Fibroblast of mammary gland (primary cell): ENCODE data around the gene GGN.
A peak's percentile ranks its signal among the peaks of the same experiment; 100 is the strongest.
"Not testable (repeated sequence)": the region's sequence is repeated elsewhere in the genome, so short reads cannot be mapped to it uniquely, and the experiment has no call there.

Experiments
- DNase-seq: peaks from one replicate; pipeline ENCODE4 v3.0.0-alpha.2; 2010; ENCODE audit warnings: low read depth
- H3K4me3 ChIP-seq: 2 replicates; pipeline ENCODE4 v1.5.1; 2011; ENCODE audit warnings: low read depth, mild to moderate bottlenecking, low read length, moderate library complexity; ENCODE audit not compliant: control insufficient read depth
- CTCF ChIP-seq: conservative IDR thresholded peaks from 2 replicates; pipeline ENCODE4 v1.5.1; 2011; ENCODE audit warnings: low read depth, low read length, inconsistent platforms; ENCODE audit not compliant: control insufficient read depth, insufficient read depth

GGN gene

GRCh38 chr19:38411041-38411712 is 23.3 kb upstream of the GGN start:
- H3K4me3 ChIP-seq: no peak overlapping the region
- TF ChIP-seq CTCF: no peak
- no peak for DNase-seq

GRCh38 chr19:38410407-38410806 is 22.6 kb upstream of the GGN start:
- DNase-seq, H3K4me3 ChIP-seq: not testable (repeated sequence)

- DNase-seq: peak; percentile 75
- TF ChIP-seq CTCF: no peak
- no peak overlapping the region for H3K4me3 ChIP-seq
Observed at GRCh38 chr19:38409631-38410133, 21.8 kb upstream of the GGN start.

GRCh38 chr19:38405276-38405675 is 17.4 kb upstream of the GGN start:
- no peak overlapping the region for H3K4me3 ChIP-seq
- TF ChIP-seq CTCF: no peak
- DNase-seq: no peak

- H3K4me3 ChIP-seq: no peak overlapping the region
- TF ChIP-seq CTCF: no peak
- DNase-seq: no peak
Observed at GRCh38 chr19:38404858-38405257, 17.0 kb upstream of the GGN start.

- peak; percentile 51 for TF ChIP-seq CTCF
- H3K4me3 ChIP-seq: peak within 1 kb of the TSS; percentile 75
Observed at GRCh38 chr19:38402967-38403674, 15.3 kb upstream of the GGN start, which contains the start of gene FAM98C. Gene FAM98C, plus strand, starts transcription at chr19:38403093. Its CDS starts 61 bp downstream, at chr19:38403154.

GRCh38 chr19:38402623-38402966 is 14.8 kb upstream of the GGN start:
- peak overlapping the region; percentile 37 for H3K4me3 ChIP-seq
- TF ChIP-seq CTCF: no peak
- no peak for DNase-seq

More at GRCh38 chr19:38402967-38403674, 15.3 kb upstream of the GGN start, which contains the start of gene FAM98C:
- DNase-seq: peak; percentile 89
